Retinal pigment epithelial cell (primary cell): ENCODE measurements around the gene KIF3C.
"Not testable (repeated sequence)": the region's sequence is repeated elsewhere in the genome, so short reads cannot be mapped to it uniquely, and the experiment has no call there.

Experiments used
- DNase-seq: peaks from one replicate; pipeline ENCODE4 v3.0.0-alpha.2; 2010; ENCODE audit warnings: low read depth
- H3K4me3 ChIP-seq: 2 replicates; pipeline ENCODE4 v1.5.1; 2011; ENCODE audit warnings: mild to moderate bottlenecking, low read length, control low read depth, moderate library complexity
- CTCF ChIP-seq: conservative IDR thresholded peaks from 2 replicates; pipeline ENCODE4 v1.5.1; 2011; ENCODE audit warnings: low read depth, low read length, control low read depth, inconsistent platforms

KIF3C gene

GRCh38 chr2:25982273-25982967, at the start of gene KIF3C:
TSS of gene KIF3C (minus strand) at chr2:25982497. CDS start at chr2:25981917, 580 bp downstream.
- no peak for TF ChIP-seq CTCF
- peak within 1 kb of the TSS; percentile 77 for H3K4me3 ChIP-seq
- no peak for DNase-seq

GRCh38 chr2:26028083-26028482, 45.8 kb upstream of the KIF3C start:
- DNase-seq, result not testable (repeated sequence)

GRCh38 chr2:26025509-26025908, 43.2 kb upstream of the KIF3C start:
- no peak for TF ChIP-seq CTCF
- no peak for DNase-seq

More at GRCh38 chr2:26028083-26028482, 45.8 kb upstream of the KIF3C start:
- H3K4me3 ChIP-seq, result not testable (repeated sequence)

DNA sequence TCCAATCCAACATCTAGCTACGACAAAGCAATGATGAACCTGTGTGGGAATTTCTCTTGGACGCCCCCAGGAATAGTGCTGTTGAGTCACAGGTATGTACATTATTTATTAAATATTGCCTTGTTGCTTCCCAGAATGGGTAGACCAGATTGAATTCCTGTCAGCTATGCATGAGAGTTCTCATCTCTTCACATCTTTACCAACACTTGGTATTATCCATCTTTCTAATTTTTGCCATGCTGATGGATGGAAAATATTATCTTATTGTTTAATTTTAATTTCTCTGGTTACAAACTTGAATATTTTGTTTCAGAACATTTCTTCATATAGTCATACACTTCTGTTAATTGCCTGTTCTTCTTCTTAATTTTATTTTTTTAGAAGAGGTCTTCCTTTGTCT, 42.0 kb upstream of the KIF3C start:
- H3K4me3 ChIP-seq, result no peak overlapping the region
- DNase-seq, result no peak
- TF ChIP-seq CTCF, result no peak

More at GRCh38 chr2:26025509-26025908, 43.2 kb upstream of the KIF3C start:
- H3K4me3 ChIP-seq, result no peak overlapping the region

DNA sequence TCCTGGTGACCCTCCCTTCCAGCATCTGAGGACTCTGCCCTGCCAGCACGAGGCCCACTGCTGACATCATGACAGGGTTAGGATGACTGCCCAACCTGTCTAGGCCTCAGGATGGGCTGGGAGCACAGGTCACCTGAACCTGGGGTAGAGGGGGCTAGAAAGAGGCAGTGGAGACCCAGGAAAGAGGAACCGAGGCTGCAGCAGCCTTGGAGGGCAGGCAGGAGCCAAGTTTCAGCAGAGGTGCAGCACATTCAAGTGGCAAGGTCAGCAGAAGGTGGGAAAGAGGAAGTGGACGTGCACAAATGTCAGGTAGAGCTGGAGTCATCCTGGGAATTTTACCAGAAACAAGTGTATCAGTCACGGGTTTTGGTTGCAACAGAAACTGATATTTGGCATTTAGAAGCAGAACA, 37.9 kb upstream of the KIF3C start:
- TF ChIP-seq CTCF, result no peak
- no peak for DNase-seq
- no peak overlapping the region for H3K4me3 ChIP-seq

- no peak overlapping the region for H3K4me3 ChIP-seq
- peak; percentile 73 for DNase-seq
- no peak for TF ChIP-seq CTCF
Measured at GRCh38 chr2:26018184-26019055, 36.1 kb upstream of the KIF3C start.

- no peak for TF ChIP-seq CTCF
- H3K4me3 ChIP-seq, result no peak overlapping the region
- DNase-seq, result no peak
Measured at GRCh38 chr2:26017464-26018183, 35.3 kb upstream of the KIF3C start.

- not testable (repeated sequence) for H3K4me3 ChIP-seq, DNase-seq
Measured at GRCh38 chr2:26016706-26017045, 34.4 kb upstream of the KIF3C start.
